GM18499 (cell line): ENCODE data around the gene ROMO1.
"Not testable (repeated sequence)": the region's sequence is repeated elsewhere in the genome, so short reads cannot be mapped to it uniquely, and the experiment has no call there.

ENCODE experiments used
- ATAC-seq: cut with Tn5 transposase; IDR thresholded peaks from one replicate; pipeline ENCODE4 v1.9.1; 2021; ENCODE audit warnings: moderate number of reproducible peaks; ENCODE audit not compliant: insufficient read depth, unreplicated experiment

ROMO1 gene

DNA sequence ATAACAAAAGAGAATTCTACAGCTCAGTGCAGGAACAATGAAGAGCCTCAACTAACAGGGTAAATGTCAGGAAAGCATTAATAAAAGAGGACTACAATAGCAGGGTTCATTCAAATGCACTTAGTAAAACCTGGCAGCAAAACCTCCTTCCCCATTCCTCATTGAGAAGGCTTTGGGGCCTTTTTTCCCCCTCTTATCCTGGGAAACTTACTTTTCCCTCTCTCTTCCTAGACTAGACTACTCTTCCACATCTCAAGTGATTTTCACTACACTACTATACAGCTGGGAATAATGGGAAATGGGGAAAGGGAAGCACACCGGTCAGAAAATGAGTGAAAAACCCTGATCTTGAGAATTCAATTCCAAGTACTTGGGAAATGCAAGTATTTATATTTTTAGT is 10.1 kb downstream of the ROMO1 start:
- ATAC-seq, result no peak

GRCh38 chr20:35710039-35710438 is 10.8 kb downstream of the ROMO1 start:
- no peak for ATAC-seq

- ATAC-seq, result no peak
Observed at GRCh38 chr20:35710884-35711587, 11.8 kb downstream of the ROMO1 start.

GRCh38 chr20:35711588-35712209 is 12.5 kb downstream of the ROMO1 start:
- no peak for ATAC-seq

DNA sequence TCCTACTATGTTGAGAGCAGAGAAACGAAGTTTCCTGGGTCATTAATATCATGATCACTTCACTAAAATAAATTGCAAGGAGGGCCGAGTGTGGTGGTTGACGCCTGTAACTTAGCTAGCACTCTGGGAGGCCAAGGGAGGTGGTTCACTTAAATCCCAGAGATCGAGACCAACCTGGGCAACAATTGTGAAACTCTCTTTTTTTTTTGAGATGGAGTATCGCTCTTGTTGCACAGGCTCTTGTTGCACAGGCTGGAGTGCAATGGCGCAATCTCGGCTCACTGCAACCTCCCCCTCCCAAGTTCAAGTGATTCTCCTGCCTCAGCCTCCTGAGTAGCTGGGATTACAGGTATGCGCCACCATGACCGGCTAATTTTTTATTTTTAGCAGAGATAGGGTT is 13.9 kb downstream of the ROMO1 start:
- not testable (repeated sequence) for ATAC-seq

GRCh38 chr20:35714127-35714526 is 14.9 kb downstream of the ROMO1 start:
- ATAC-seq, result no peak

DNA sequence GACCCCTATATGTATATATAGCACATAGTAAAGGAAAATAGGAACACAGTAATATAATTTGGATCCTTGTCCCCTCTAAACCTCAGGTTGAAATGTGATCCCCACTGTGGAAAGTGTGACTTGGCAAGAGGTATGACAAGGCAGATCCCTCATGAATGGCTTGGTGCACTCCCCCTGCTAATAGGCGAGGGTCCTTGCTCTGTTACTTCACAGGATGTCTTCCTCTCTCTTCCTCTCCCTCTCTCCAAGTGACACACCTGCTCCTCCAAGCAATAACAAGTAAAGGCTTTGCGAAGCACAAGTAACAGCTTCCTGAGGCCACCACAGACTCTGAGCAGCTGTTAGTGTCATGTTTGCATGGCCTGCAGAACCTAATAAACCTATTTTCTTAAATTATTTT is 16.4 kb downstream of the ROMO1 start:
- no peak for ATAC-seq

- ATAC-seq, result no peak
Observed at GRCh38 chr20:35716330-35716729, 17.1 kb downstream of the ROMO1 start.

- ATAC-seq, result not testable (repeated sequence)
Observed at GRCh38 chr20:35718321-35718720, 19.1 kb downstream of the ROMO1 start.

DNA sequence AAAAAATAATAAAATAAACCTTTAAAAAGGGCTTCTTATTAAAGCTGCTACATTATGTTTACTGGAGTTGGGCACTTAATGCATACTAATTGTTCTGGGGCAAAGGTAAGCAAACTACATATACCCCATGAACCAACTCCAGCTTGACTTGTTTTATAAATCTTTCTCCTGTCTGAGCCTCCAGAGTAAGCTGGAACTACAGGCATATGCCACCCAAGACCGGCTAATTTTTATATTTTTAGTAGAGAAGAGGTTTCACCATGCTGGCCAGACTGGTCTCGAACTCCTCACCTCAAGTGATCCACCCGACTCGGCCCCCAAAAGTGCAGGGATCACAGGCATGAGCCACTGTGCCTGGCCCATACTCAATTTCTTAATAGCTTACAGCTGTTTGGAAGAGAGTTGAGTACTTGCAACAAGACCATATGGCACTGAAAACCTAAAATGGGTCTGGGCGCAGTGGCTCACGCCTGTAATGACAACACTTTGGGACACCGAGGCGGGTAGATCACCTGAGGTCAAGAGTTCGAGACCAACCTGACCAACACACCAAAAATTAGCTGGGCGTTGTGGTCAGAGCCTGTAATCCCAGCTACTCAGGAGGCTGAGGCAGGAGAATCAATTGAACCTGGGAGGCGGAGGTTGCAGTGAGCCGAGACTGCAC is 19.9 kb downstream of the ROMO1 start:
- no peak for ATAC-seq

GRCh38 chr20:35719717-35720116 is 20.5 kb downstream of the ROMO1 start:
- ATAC-seq, result no peak

DNA sequence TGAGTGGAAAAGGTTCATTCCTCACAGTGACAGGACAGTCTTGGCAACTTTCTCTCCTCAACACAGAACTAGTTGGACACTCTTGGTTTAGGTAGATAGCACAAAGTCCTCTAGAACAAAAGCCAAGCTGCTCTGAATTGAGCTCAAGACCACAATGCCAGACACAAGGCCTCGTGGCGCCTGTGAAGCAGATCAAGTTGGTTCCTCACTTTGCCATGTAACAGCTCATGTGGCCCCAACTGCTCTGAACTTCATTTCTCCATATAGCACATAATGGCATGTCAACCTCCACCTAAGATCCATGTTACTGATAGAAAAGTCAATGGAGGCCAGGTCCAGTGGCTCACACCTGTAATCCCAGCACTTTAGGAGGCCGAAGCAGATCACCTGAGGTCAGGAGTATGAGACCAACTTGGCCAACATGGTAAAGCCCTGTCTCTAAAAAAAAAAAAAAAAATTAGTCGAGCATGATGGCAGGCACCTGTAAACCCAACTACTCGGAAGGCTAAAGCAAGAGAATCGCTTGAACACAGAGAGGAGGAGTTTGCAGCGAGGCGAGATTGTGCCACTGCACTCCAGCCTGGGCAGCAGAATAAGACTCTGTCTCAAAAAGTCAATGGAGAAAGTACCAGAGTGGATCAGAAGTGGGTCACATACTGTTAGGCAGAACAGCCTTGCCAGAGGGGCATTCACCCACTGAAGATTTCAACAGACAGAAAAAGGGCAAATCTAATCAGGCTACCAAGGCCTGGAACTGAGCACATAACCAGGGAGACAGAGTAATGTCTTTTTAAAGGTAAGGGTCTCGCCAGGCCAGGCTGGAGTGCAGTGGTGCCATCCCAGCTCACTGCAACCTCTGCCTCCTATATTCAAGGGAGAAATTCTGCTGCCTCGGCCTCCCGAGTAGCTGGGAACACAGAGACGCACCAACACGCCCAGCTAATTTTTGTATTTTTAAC is 21.2 kb downstream of the ROMO1 start:
- no peak for ATAC-seq

DNA sequence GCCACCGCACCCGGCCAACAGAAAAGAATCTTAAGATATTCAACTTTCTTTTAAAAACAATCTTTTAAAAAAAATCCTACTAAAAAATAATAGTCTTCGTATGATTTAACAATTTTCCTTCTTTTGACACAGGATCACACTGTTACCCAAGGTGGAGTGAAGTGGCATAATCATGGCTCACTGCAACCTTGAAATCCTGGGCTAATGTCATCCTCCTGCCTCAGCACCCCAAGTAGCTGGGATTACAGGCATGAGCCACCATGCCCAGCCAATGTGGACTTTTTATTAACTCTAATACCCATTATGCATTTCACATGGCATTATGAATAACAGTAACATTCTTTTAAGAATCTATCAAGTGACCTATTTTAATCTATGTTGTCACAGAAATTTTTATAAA is 22.0 kb downstream of the ROMO1 start:
- ATAC-seq, result no peak

DNA sequence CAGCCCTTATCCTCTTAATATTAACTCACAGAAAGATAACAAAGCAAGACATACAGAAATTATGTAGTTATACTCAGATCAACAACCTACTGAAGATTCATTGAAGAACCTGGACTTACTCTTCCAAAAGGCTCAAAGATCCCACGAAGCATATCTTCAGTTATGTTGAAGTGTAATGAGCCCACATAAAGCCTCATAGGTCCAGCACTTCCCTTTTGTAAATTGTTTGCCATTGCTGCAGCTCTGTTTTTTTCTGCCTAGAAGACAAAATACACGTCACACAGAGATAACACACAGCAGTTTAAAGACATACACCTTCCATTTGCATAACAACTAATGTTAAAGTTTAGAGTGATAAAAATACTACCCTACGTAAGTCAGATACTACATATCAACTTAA is 22.4 kb downstream of the ROMO1 start:
- ATAC-seq, result no peak

DNA sequence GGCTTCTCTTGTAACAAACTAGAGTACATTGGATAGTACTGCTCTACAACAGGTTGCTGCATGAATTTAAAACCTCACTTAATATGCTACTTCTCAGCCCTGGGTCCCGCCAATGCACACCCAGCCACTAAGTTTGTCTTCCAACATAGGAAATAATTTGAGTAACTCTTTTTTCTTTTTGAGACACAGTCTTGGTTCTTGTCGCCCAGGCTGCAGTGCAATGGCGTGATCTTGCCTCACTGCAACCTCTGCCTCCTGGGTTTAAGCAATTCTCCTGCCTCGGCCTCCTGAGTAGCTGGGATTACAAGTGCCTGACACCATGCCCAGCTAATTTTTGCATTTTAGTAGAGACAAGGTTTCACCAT is 24.1 kb downstream of the ROMO1 start:
- not testable (repeated sequence) for ATAC-seq

DNA sequence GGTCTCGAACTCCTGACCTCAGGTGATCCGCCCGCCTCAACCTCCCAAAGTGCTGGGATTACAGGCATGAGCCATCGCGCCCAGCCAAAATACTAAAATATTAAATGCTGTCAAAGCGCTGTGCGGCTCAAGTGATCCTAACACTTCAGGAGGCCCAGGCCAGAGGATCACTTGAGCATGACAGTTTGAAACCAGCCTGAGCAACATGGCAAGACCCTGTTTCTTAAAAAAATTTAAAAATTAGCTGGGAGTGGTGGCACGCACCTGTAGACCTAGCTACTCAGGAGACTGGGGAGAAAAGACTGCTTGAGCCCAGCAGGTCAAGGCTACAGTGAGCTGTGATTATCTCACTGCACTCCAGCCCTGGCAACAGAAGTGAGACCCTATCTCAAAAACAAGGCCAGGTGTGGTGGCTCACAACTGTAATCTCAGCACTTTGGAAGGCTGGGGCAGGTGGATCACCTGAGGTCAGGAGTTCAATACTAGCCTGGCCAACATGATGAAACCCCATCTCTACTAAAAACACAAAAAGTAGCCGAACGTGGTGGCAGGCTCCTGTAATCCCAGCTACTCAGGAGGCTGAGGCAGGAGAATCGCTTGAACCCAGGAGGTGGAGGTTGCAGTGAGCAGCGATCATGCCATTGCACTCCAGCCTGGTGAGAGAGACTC is 24.6 kb downstream of the ROMO1 start:
- not testable (repeated sequence) for ATAC-seq

- ATAC-seq, result no peak
Observed at GRCh38 chr20:35724321-35725230, 25.4 kb downstream of the ROMO1 start.

GRCh38 chr20:35726842-35727711 is 27.9 kb downstream of the ROMO1 start:
- no peak for ATAC-seq
